ENCODE data around the gene RBP7.

- TF ChIP-seq CTCF (IDR thresholded peaks at IDR 0.05): no peak
- no peak for TF ChIP-seq POLR2A (IDR thresholded peaks at IDR 0.05)
Observed at GRCh38 chr1:10045480-10046355, 48.7 kb downstream of the RBP7 start.
